Stimulated activated CD4-positive, alpha-beta T cell treated with anti-CD3 and anti-CD28 coated beads, Interleukin-12 subunit alpha, Interleukin-12 subunit beta, amount 100 ng/mL, for 48 hours (primary cell): ENCODE data around the gene CNTNAP2.
"Not testable (repeated sequence)": the region's sequence is repeated elsewhere in the genome, so short reads cannot be mapped to it uniquely, and the experiment has no call there.

Source experiments
- DNase-seq, 3 donors: peaks; one replicate each; pipeline ENCODE4 v3.0.0-alpha.2; 2020; ENCODE audit warnings: low read depth in 2 of 3, low spot score in 1 of 3

CNTNAP2 gene

GRCh38 chr7:148304456-148304855, 2187.9 kb downstream of the CNTNAP2 start:
- DNase-seq: no peak

DNA sequence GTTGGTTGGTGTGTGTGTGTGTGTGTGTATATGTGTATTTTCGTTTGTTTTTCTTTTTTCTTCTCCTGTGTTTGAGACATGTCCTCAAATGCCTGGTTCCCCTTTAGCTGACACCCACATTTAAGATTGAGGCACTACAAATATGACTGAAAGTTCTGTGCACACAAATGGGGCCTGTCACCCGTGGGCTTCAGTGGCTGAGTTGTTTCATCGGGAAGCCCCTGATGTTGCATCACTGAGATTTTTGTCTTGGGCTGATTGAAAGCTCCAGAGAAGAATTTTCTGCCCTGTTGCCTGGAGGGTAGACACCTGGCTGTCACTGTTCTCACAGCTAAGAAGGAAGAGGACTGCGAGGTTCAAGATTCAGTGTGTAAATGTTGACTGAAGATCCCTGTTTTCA, 2190.2 kb downstream of the CNTNAP2 start:
- DNase-seq: no peak

DNA sequence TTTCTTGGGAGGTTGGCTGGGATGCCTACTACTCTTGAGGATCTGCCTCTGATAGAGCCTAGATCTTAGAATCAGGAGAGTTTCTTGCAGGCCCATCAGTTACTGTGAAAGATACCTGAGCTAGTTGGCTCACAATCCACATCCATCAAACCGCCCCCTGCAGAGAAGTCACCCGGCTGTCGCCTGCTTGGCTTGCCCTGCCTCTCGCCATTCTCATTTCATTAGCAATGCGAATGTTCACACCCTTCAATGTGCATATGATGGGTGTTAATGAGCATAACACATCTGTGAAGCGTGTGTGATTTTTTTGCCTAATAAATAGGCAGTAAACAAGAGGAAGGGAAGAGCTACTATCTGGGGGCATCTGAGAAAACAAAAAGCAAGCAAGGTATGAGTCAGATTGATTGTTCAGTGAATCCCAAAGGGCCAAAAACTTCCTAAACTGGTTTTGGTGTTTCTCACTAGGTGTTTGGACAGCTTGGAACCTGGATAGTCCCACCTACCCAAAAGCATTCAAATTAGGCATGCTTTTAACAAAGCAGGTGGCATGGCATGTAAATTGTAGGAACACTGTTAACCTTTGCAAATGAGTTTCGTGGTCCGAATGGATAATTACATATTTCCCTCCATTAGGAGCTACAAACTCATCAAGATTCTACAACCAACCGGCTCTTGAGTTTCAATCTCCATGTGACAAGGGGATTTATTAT, 2201.7 kb downstream of the CNTNAP2 start:
- no peak for DNase-seq

GRCh38 chr7:148318838-148319237, 2202.2 kb downstream of the CNTNAP2 start:
- DNase-seq: no peak

GRCh38 chr7:148319316-148319808, 2202.8 kb downstream of the CNTNAP2 start:
- no peak for DNase-seq

- DNase-seq: no peak
Observed at GRCh38 chr7:148325208-148325607, 2208.6 kb downstream of the CNTNAP2 start.

DNA sequence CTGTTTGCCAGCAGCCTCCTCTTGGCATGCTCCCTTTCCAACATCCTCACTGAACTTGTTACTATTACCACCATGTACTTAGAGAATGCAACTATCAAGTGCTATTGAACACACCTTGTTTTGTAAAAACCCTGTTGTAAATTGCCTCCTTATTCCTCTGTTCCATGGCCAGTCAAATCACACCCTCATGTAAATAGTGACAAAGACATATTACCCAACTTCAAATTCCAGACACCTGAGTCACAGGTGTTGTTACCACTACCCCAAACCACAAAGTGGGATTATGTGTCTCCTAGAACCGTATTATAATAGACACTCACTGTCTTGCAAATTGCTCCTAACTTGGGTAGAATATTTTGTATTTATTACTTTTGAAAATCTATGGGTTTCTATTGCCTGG, 2210.8 kb downstream of the CNTNAP2 start:
- no peak for DNase-seq

DNA sequence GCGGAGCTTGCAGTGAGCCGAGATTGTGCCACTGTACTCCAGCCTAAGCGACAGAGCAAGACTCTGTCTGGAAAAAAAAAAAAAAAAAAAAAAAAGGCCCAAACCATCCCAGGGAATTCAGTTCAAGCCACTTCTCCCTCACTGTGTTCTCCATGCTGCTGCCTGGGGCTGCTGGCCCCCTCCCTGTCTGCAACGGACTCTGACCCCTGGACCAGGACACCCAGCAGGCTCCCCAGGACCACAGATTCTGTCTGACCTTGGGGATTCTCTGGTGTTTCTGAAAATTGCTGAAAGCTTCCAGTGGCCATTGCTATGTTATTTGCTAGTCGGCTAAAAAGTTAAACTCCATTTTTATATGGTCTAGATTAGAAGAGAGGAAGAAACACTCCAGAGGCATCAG, 2212.3 kb downstream of the CNTNAP2 start:
- DNase-seq: no peak

DNA sequence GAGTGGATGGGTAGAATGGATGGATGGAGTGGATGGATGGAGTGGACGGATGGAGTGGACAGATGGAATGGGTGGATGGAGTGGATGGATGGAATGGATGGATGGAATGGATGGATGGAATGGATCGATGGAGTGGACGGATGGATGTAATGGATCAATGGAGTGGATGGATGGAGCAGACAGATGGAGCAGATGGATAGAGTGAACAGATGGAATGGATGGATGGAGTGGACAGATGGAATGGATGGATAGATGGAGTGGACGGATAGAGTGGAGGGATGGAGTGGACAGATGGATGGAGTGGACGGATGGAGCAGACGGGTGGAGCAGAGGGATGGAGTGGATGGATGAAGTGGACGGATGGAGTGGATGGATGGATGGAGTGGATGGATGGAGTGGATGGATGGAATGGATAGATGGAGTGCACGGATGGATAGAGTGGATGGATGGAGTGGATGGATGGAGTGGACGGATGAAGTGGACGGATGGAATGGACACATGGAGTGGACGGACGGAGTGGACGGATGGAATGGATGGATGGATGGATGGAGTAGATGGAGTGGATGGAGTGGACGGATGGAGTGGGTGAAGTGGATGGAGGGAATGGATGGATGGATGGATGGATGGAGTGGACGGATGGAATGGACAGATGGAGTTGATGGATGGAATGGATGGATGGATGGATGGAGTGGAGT, 2213.7 kb downstream of the CNTNAP2 start:
- DNase-seq: no peak

DNA sequence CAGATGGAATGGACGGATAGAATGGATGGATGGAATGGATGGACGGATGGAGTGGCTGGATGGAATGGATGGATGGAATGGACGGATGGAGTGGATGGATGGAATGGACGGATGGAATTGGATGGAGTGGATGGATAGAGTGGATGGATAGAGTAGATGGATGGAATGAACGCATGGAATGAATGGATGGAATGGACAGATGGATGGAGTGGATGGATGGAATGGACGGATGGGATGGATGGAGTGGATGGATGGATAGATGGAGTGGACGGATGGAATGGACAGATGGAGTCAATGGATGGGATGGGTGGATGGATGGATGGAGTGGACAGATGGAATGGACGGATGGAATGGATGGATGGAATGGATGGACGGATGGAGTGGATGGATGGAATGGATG, 2214.2 kb downstream of the CNTNAP2 start:
- DNase-seq: no peak

DNA sequence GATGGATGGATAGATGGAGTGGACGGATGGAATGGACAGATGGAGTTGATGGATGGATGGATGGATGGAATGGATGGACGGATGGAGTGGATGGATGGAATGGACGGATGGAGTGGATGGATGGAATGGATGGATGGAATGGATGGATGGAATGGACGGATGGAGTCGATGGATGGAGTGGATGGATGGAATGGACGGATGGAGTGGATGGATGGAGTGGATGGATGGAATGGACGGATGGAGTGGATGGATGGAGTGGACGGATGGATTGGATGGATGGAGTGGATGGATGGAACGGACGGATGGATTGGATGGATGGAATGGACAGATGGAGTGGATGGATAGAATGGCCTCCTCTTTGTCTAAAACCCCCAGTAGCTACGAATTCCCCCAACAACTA, 2214.9 kb downstream of the CNTNAP2 start:
- DNase-seq: not testable (repeated sequence)

DNA sequence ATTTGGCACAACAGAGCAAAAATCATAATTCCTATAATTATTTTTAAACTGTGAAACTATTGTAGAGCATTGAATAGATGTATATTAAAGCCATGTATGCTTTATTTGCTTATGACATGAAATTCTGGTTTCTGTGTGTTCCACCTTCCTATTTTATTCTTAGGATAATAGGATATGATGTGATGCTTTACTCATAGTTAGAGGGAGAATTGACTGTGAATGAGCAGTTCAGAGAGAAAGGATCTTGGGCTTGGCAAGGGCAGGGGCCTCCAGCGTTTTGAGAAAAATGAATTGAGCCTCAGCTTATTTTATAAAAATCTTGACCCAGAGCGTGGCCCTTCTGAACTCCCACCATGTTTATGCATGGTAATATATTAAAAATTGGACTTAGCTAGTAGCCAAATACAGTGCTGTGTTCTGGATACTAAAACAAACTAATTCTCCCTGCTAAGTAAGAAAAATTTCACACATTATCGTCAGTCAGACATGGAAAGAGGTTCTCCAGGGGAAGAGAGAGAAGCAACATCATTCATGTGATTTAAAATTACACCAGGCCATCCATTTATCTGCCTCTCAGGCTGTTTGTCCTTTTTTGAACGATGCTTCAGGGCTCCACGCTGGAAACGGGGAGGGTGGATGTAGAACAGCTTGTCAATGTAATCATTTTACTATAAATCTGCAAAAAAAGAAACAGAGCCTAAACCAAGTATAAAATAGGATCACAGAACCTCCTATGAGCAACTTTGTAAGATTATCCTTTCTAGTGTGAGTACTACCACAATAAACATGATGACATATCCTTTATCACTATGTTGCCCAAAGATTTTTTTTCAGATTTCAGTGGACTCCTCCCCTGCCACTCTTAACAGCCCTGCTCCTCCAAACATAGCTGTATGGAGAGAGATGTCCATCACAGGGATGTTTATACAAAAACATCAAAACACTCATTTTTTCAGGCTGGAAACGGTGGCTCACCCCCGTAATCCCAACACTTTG, 2215.9 kb downstream of the CNTNAP2 start:
- DNase-seq: no peak

- no peak for DNase-seq
Observed at GRCh38 chr7:148334441-148334956, 2217.9 kb downstream of the CNTNAP2 start.

GRCh38 chr7:148334959-148335577, 2218.5 kb downstream of the CNTNAP2 start:
- DNase-seq: no peak

GRCh38 chr7:148335790-148336189, 2219.2 kb downstream of the CNTNAP2 start:
- DNase-seq: no peak

- DNase-seq: no peak
Observed at GRCh38 chr7:148336411-148336810, 2219.8 kb downstream of the CNTNAP2 start.

DNA sequence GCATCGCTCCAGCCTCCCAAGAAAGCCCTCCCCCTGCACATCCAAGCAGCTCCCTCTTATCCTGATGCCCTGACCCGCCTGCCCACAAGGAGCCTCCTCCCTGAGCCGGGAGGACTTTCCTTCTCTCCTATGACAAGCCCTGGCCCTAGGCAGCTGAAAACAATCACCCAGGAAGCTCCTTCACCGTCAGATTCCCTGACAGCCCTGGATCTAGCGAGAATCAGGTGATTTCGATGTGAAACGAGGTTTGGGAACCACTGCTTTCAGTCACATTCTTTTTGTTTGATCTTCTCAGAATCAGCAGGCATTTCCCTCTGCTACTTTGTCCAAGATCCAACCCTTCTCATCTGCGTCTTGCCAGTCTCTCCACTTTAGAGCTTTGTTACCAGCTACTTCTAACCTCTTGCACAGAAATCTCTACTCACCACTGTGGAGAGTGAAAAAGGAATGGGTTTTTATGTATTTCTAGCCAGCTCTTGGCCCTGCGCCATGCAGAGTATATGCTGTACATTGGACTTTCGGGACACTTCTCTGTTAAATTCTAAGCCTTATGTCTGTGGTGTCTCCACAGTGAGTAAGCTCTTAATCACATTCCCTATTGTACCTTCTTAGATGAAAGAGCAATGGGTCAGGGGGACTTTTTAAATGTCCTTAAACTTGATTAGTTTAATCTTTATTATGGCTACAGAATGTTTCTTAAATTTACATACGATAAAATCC, 2220.8 kb downstream of the CNTNAP2 start:
- no peak for DNase-seq

GRCh38 chr7:148337995-148338747, 2221.6 kb downstream of the CNTNAP2 start:
- DNase-seq: no peak
